Esophagus squamous epithelium (tissue), 5 donors: ENCODE results near the gene BLOC1S1. TPM values are rescaled to one million over a fixed set of nuclear protein-coding genes. Genes with fewer than 3 reads are reported as not detected.
A peak's percentile ranks its signal among the peaks of the same experiment; 100 is the strongest.

ENCODE experiments used
- DNase-seq: peaks from one replicate; lab custom pipeline; 2025; lab: John Stamatoyannopoulos, UW
- H3K27ac ChIP-seq, 4 donors: fragments of 200-600 bp; sonication (generic); one replicate each; pipeline ENCODE4 v1.5.1; 2016 to 2019; ENCODE audit warnings: mild to moderate bottlenecking in 1 of 4
- H3K27me3 ChIP-seq, 4 donors: fragments of 200-600 bp; sonication (generic); 1 replicate in 3 of 4; 2 replicates in 1 of 4; pipeline versions ENCODE4 v1.5.1 to v1.6.0; 2017 to 2021; ENCODE audit warnings: antibody characterized with exemption in 1 of 4
- H3K36me3 ChIP-seq, 3 donors: fragments of 200-600 bp; sonication (generic); one replicate each; pipeline ENCODE4 v1.5.1; 2016 to 2019
- H3K4me1 ChIP-seq, 3 donors: fragments of 200-600 bp; sonication (generic); one replicate each; pipeline ENCODE4 v1.5.1; 2017 to 2019
- H3K4me3 ChIP-seq, 4 donors: fragments of 200-600 bp; sonication (generic); 1 replicate in 3 of 4; 2 replicates in 1 of 4; pipeline ENCODE4 v1.5.1; 2016 to 2019; ENCODE audit warnings: mild to moderate bottlenecking in 2 of 4, moderate library complexity in 1 of 4
- H3K9me3 ChIP-seq, 3 donors: fragments of 200-600 bp; sonication (generic); one replicate each; pipeline ENCODE4 v1.5.1; 2016 to 2019
- CTCF ChIP-seq, 6 experiments: fragments of 450-650 bp in 4 of 6; fragments of 200-600 bp in 2 of 6; sonication (generic) in 2 of 6; IDR thresholded peaks; one replicate each; pipeline ENCODE4 v1.5.1; 2016 to 2019; ENCODE audit warnings: antibody characterized with exemption in 6 of 6, mild to moderate bottlenecking in 4 of 6, moderate library complexity in 4 of 6
- POLR2A ChIP-seq, 4 donors: fragments of 450-650 bp; IDR thresholded peaks; one replicate each; pipeline ENCODE4 v1.6.1; 2017; ENCODE audit warnings: antibody characterized with exemption in 4 of 4, mild to moderate bottlenecking in 4 of 4, moderate library complexity in 3 of 4
- WGBS, 2 donors: methylation state at CpG; one replicate each; pipeline ENCODE4 v1.1.5; 2018; 5-methylcytosine and 5-hydroxymethylcytosine counted together
- intact Hi-C: fragments of 100-400 bp; cut with DNase I; formaldehyde crosslinking; loops from one replicate; pipeline ENCODE4 v1.15.0; 2022
- total RNA-seq, 4 donors: library from RNA; depleted of rRNA; stranded (reverse); fragments of >200 nt; gene quantifications; one replicate each; pipeline ENCODE4 v1.1.0, GENCODE V29; 2016
- donor health status: DM: yes; HTN: yes; CAD: no.

Gene BLOC1S1
- total RNA-seq, 4 donors from 2014 or later: 117 to 211 (median 178) TPM

- no peak for DNase-seq
- peak overlapping the region in 3 of 4 donors; percentile 56 to 65 (median 59) for H3K4me3 ChIP-seq
- peaks cover 9 to 50% (median 12%) of the 10 kb centered on the region in 3 donors for H3K4me1 ChIP-seq
- H3K27ac ChIP-seq: peak overlapping the region; percentile 37 to 87 (median 81)
- H3K36me3 ChIP-seq: no peaks in the 10 kb centered on the region
- TF ChIP-seq POLR2A (IDR thresholded peaks at IDR 0.05): no peak
- TF ChIP-seq CTCF (IDR thresholded peaks at IDR 0.05): no peak
- no peaks in the 10 kb centered on the region for H3K9me3 ChIP-seq
- peaks cover 0 to 32% (median 1%) of the 10 kb centered on the region in 4 donors for H3K27me3 ChIP-seq
- intact Hi-C loops: no loop called here
- WGBS, 2 donors: 53 to 58% methylated on average over 5 of the region's 6 CpGs
These were observed 11.7 kb upstream of the BLOC1S1 start for GRCh38 chr12:55703901-55704761.

GRCh38 chr12:55704824-55705718 is 10.8 kb upstream of the BLOC1S1 start:
- intact Hi-C loops: no loop called here
- TF ChIP-seq CTCF (IDR thresholded peaks at IDR 0.05) (no peak), POLR2A (IDR thresholded peaks at IDR 0.05) (no peak)
- H3K4me3 ChIP-seq: peak overlapping the region in 3 of 4 donors; percentile 56 to 65 (median 59)
- H3K9me3 ChIP-seq: no peaks in the 10 kb centered on the region
- H3K27me3 ChIP-seq: peaks cover 0 to 33% (median 1%) of the 10 kb centered on the region in 4 donors
- no peaks in the 10 kb centered on the region for H3K36me3 ChIP-seq
- peak overlapping the region; percentile 50 to 88 (median 84) for H3K27ac ChIP-seq
- 65 to 81% methylated on average over 8 to 9 of the region's 9 CpGs for WGBS, 2 donors
- H3K4me1 ChIP-seq: peaks cover 12 to 58% (median 13%) of the 10 kb centered on the region in 3 donors
- no peak for DNase-seq

- H3K36me3 ChIP-seq: no peaks in the 10 kb centered on the region
- TF ChIP-seq CTCF (IDR thresholded peaks at IDR 0.05) (peak in 5 of 6 experiments; percentile 10 to 34 (median 25)), POLR2A (IDR thresholded peaks at IDR 0.05) (no peak)
- no peaks in the 10 kb centered on the region for H3K9me3 ChIP-seq
- peaks cover 0 to 38% (median 1%) of the 10 kb centered on the region in 4 donors for H3K27me3 ChIP-seq
- WGBS, 2 donors: 46 to 47% methylated on average over 3 to 5 of the region's 5 CpGs
- no peak for DNase-seq
- intact Hi-C loops: no loop called here
- H3K27ac ChIP-seq: peak overlapping the region; percentile 50 to 88 (median 84)
- H3K4me3 ChIP-seq: peak overlapping the region; percentile 5 to 65 (median 58)
- peaks cover 12 to 50% (median 13%) of the 10 kb centered on the region in 3 donors for H3K4me1 ChIP-seq
These were observed 10.0 kb upstream of the BLOC1S1 start for GRCh38 chr12:55705782-55706402.

- Histone ChIP-seq H3K4me3 (peak overlapping the region; percentile 33 to 65 (median 58)), H3K27ac (peak overlapping the region; percentile 50 to 88 (median 84)), H3K36me3 (no peaks in the 10 kb centered on the region), H3K4me1 (peaks cover 12 to 42% (median 13%) of the 10 kb centered on the region in 3 donors), H3K27me3 (peaks cover 0 to 38% (median 1%) of the 10 kb centered on the region in 4 donors), H3K9me3 (no peaks in the 10 kb centered on the region)
- TF ChIP-seq POLR2A (IDR thresholded peaks at IDR 0.05) (no peak), CTCF (IDR thresholded peaks at IDR 0.05) (no peak)
- intact Hi-C loops: no loop called here
- WGBS, 2 donors: 65 to 80% methylated on average over 2 of the region's 2 CpGs
- no peak for DNase-seq
These were observed 9.2 kb upstream of the BLOC1S1 start for GRCh38 chr12:55706568-55707218.
